Suppressor macrophage treated with lipopolysaccharide for 4 hours (primary cell): ENCODE results near the gene C17orf113.

Experiments
- DNase-seq: peaks from one replicate; pipeline ENCODE4 v3.0.0-alpha.2; 2020

The C17orf113 gene

DNA sequence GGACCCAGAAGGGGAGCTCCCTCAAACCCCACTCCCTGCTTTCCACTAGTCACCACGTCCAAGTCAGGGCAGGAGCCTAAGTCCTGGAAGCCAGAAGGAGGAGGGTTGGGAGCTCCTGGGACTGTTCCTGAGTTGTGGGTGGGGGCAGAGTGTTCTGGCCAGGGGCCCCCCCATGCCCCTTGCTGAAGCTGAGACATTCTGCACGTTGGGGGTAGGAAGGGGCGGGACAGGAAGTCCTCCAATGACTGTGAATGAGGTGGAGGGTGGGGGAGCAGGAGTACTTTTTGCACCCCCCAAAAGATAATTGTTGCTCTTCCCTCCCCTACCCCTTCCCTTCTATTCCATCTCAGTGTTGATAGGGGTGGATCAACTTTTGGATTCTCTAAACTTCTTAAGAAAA is 21.4 kb upstream of the C17orf113 start:
- DNase-seq, result no peak

DNA sequence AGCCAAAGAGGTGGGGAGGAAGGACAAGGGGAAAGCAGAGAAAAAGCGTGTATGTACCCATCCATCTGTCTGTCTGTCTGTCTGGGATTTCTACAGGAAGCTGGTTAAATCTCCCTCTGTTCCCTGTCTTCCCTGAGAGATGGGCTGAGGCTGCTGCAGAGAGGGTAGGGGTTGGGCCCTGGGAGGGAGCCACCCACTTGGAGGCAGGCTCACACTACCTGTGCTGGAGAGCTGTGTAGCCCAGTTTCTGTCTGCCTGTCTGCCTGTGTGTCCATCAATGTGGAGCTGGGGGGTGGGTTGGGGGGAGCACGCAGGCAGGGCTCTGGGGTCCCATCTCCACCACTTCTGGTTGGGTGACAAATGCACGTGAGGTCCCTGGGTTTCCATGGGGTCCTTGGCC is 18.6 kb upstream of the C17orf113 start:
- no peak for DNase-seq

DNA sequence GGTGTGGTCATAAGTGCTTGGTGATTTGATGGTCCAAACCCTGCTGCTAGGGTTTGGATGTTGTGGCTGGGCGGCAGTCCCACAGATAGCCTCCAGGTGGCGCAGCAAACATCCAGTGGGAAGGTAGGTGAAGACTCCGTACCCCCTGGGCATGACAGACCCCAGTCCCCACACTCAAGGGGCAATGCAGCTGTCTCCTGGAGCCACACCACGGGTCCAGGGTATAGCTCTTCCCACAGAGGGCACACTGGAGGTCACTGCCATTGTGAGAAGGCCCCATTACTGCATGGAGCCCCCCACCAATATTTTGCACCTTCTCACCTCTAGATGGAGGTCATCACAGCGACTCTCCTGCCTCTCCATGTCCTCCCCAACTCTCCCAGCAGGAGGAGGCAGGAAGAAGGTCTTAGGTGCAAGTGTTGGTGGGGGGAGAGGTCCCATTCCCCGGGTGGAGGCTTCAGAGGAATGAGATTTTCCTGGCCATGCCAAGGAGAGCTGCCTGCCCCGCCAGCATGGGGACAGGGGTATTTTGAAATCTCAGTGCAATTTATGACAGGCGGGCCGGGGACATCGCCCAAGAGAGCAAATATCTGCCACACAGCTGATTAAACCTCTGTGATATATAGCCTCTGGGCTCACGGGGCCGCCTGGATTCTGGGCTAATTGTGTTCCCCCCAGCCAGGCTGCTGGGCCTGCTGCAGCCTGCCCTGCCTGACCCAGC is 17.1 kb upstream of the C17orf113 start:
- DNase-seq, result peak; percentile 71

GRCh38 chr17:42065201-42065600 is 14.8 kb upstream of the C17orf113 start:
- DNase-seq, result no peak

DNA sequence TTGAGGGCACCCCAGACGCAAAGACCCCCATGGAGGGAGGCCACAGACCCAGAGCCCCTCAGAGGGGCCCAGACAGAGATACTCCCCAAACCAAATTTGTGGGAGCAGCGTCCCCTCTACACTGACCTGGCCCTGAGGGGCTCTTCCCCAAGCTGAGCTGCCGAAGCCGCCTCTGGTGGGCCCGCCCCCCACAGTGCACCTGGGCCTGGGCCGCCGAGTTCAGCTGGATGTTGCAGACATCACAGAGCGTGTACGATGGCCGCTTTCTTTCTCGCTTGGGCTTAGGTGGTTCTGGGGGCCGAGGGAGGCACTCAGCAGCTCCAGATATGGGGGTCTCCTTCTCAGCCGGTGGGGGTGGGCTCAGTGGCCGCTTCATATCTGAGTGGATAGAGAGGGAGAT is 12.3 kb upstream of the C17orf113 start:
- DNase-seq, result no peak

- DNase-seq, result no peak
Observed at GRCh38 chr17:42061646-42062487, 11.5 kb upstream of the C17orf113 start.

GRCh38 chr17:42060231-42060630 is 9.8 kb upstream of the C17orf113 start:
- DNase-seq, result no peak

- DNase-seq, result no peak
Observed at GRCh38 chr17:42059815-42060214, 9.4 kb upstream of the C17orf113 start.

- DNase-seq, result no peak
Observed at GRCh38 chr17:42058063-42058462, 7.7 kb upstream of the C17orf113 start.

DNA sequence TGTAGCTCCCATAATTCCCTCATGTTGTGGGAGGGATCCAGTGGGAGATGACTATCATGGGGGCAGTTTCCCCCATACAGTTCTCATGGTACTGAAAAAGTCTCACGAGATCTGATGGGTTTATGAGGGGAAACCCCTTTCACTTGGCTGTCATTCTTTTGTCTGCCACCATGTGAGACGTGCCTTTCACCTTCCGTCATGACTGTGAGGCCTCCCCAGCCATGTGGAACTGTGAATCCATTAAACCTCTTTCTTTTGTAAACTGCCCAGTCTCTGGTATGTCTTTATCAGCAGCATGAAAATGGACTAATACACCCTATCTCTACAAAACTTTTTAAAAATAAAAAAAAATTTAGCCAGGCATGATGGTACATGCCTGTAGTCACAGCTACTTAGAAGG is 6.2 kb upstream of the C17orf113 start:
- DNase-seq, result no peak

DNA sequence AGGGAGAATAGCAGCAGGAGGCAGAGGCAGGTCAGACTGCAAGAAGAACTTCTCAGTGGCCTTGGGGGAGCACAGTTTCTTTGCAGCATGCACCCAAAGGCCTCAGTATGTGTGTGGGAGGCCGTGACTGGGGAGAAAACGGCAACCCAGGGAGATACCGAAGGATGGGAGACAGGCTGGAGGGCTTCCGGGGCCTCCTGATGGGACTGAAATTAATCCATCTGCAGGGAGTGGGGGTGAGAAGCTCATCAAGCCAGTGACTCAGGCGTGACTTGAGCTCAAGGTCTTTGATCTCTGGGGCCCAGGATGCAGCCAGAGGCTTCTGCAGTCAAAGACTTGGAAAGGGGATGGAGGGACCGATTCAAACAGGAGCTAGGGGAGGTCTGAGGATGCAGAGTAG is 5.1 kb upstream of the C17orf113 start:
- no peak for DNase-seq

DNA sequence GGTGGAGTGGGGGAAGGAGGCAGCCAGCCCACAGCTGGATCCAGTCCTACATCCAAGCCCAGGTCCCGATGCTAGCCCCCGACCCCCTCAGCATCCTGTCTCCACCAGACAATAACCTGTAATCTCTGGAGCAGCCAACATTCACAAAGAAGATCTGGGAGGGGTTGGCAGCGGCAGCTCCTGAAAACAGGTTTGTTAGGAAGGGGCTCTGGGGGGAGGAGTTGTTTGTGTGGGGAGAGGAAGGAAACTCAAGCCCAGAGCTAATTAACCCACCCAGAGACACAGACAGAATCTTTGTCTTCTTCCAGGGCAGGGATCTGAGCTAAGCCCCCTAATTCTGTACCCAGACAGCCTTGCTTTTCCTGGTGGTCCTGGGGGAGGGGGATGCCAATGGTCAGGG is 4.6 kb upstream of the C17orf113 start:
- DNase-seq, result no peak

- no peak for DNase-seq
Observed at GRCh38 chr17:42053731-42054500, 3.5 kb upstream of the C17orf113 start.

DNA sequence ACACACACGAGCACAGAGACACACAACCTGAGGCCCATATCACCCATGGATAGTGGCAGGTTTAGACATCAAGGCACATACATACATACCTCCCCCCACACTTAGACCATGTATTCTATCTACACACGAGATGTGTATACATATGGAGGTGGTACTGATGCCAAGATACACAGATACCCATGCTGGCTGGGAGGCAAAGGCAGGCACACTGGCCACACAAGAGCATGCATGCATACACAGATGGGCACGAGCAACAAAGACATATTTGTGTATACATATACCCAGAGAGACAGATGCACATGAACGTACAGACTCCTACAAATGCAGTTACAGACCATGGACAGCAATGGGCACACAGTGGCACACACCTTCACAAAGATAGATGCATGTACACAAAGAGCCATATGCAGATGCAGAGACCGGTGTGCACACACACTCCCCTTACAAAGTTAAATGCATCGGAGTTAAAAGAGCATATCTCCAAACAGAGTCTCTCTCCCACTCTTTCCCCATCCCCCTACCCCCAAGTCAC is 2.0 kb upstream of the C17orf113 start:
- no peak for DNase-seq

- DNase-seq, result no peak
Observed at GRCh38 chr17:42051645-42052044, 1.2 kb upstream of the C17orf113 start.

DNA sequence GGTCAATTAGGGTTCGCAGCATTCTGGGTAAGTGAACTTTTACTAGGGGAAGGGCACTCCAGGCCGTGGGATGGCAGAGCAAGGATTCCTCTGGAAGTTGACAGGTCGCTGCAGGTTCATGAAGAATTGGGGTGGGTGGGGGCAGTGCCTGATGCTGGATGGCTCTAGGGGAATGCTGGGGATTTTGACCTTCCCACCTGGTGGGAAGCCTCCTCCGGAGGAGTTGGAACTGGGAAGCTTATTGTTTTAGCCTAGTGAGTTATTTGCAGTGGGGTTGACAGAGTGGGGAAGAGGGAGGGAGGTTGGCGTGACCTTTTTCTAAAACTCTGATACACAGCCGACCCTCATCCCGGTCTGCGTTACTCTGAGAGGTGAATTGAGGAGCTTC is 606 bp upstream of the C17orf113 start:
- no peak for DNase-seq

DNA sequence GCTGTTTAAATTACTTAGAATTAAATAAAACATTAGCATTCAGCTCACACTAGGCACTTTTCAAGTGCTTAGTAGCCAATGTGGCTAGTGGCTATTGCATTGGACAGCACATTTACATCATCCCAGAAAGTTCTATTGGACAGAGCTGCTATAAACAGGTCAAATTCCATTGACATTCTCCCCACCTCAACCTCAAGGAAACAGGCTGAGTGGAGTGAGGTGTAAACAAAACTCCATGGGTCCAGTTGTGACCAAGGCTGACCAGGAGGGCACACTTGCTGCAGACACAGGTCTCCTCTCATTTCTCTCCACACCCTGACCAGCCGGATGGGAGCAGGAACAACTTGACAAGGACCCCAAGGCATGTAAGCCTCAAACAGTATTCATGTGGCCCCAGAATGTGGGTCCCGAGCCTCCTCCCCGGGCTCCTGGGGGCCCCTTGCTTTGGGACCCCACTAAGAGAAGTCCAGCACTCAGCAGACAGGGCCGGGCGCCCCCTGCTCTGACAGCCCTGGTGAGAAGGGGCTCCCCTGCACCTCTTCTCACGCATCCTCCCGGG is 488 bp downstream of the C17orf113 start:
- DNase-seq, result no peak

- DNase-seq, result no peak
Observed at GRCh38 chr17:42047343-42047742, 3.1 kb downstream of the C17orf113 start.

GRCh38 chr17:42045719-42046118 is 4.7 kb downstream of the C17orf113 start:
- DNase-seq, result no peak

GRCh38 chr17:42042598-42043319 is 7.6 kb downstream of the C17orf113 start:
- DNase-seq, result no peak

DNA sequence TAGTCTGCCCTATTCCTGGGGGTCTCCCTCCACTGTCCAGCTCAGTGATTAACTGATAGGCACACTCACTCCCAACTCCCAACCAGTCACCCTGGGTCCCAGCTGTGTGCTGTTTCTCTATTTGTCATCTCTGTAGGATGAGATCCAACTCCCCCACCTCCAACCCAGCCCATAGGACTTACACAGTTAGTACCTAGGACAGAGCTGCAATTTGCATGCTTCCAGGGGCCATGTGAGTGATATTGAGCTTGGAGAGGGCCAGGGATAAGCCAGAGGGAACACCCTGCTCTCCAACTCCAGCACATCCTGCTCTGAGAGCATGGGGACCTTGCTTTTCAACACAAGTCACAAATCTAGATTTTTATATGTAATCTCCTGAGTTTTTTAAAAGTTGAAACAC is 8.8 kb downstream of the C17orf113 start:
- DNase-seq, result no peak

GRCh38 chr17:42040818-42041217 is 9.6 kb downstream of the C17orf113 start:
- no peak for DNase-seq
